Ectodermal cell (in vitro differentiated cells): ENCODE measurements around the gene LRRIQ1.
"Not testable (repeated sequence)": the region's sequence is repeated elsewhere in the genome, so short reads cannot be mapped to it uniquely, and the experiment has no call there.

ENCODE experiments used
- H3K27ac ChIP-seq: 2 replicates; pipeline ENCODE4 v1.7.0; 2013; ENCODE audit warnings: mild to moderate bottlenecking, low read depth, low read length; ENCODE audit not compliant: insufficient read depth, poor library complexity, severe bottlenecking
- H3K27me3 ChIP-seq: 2 replicates; pipeline ENCODE4 v1.7.0; 2013; ENCODE audit warnings: mild to moderate bottlenecking, low read length; ENCODE audit not compliant: insufficient read depth, control insufficient read depth, poor library complexity, severe bottlenecking
- H3K36me3 ChIP-seq: one replicate; pipeline ENCODE4 v1.7.0; 2013; ENCODE audit warnings: low read length; ENCODE audit not compliant: control insufficient read depth, insufficient read depth
- H3K4me1 ChIP-seq: one replicate; pipeline ENCODE4 v1.7.0; 2013; ENCODE audit warnings: low read length; ENCODE audit not compliant: control insufficient read depth, insufficient read depth
- H3K4me3 ChIP-seq: 2 replicates; pipeline ENCODE4 v1.7.0; 2013; ENCODE audit warnings: low read depth, low read length, control low read depth; ENCODE audit not compliant: insufficient read depth
- H3K9me3 ChIP-seq: 2 replicates; pipeline ENCODE4 v1.7.0; 2013; ENCODE audit warnings: mild to moderate bottlenecking, low read length, moderate library complexity; ENCODE audit not compliant: control insufficient read depth
- whole genome bisulfite sequencing, 2 experiments: methylation state at CpG; one replicate each; pipeline ENCODE4 v1.1.7; 2013; ENCODE audit warnings: missing lambda C conversion rate in 2 of 2; 5-methylcytosine and 5-hydroxymethylcytosine counted together

Gene LRRIQ1

GRCh38 chr12:85005047-85005446, 31.1 kb upstream of the LRRIQ1 start:
- H3K9me3 ChIP-seq, H3K4me3 ChIP-seq, H3K4me1 ChIP-seq, H3K27ac ChIP-seq, H3K27me3 ChIP-seq, H3K36me3 ChIP-seq: not testable (repeated sequence)
- 31 to 52% methylated on average over 2 of the region's 2 CpGs for WGBS, 2 experiments

- 90 to 100% methylated on average over 1 of the region's 1 CpG for WGBS, 2 experiments
- Histone ChIP-seq H3K4me3 (no peak overlapping the region), H3K9me3 (no peaks in the 10 kb centered on the region), H3K4me1 (no peaks in the 10 kb centered on the region), H3K27ac (no peak overlapping the region), H3K27me3 (no peaks in the 10 kb centered on the region), H3K36me3 (no peaks in the 10 kb centered on the region)
Observed at GRCh38 chr12:85005615-85006014, 30.5 kb upstream of the LRRIQ1 start.

DNA sequence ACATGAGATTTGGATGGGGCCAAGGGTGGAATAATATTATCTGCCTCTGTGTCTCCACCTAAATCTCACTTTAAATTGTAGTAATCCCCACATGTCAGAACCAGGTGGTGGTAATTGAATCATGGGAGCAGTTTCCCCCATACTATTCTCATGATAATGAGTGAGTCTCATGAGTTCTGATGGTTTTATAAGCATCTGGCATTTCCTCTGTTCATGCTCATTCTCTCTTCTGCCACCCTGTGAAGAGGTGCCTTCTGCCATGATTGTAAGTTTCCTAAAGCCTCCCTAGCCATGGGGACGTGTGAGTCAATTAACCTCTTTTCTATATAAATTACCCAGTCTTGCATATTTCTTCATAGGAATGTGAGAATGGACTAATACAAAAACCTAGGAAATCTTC, 29.9 kb upstream of the LRRIQ1 start:
- H3K9me3 ChIP-seq: no peaks in the 10 kb centered on the region
- WGBS, 2 experiments: 100% methylated on average over 1 of the region's 1 CpG; no CpG with 5 or more reads in 1 of the 2 experiments
- no peaks in the 10 kb centered on the region for H3K36me3 ChIP-seq
- H3K4me1 ChIP-seq: no peaks in the 10 kb centered on the region
- H3K27me3 ChIP-seq: no peaks in the 10 kb centered on the region
- no peak overlapping the region for H3K27ac ChIP-seq
- no peak overlapping the region for H3K4me3 ChIP-seq

GRCh38 chr12:85007836-85008235, 28.3 kb upstream of the LRRIQ1 start:
- Histone ChIP-seq H3K9me3 (no peaks in the 10 kb centered on the region), H3K27me3 (no peaks in the 10 kb centered on the region), H3K4me1 (no peaks in the 10 kb centered on the region), H3K4me3 (no peak overlapping the region), H3K27ac (no peak overlapping the region), H3K36me3 (no peaks in the 10 kb centered on the region)
- WGBS, 2 experiments: 67 to 74% methylated on average over 4 of the region's 4 CpGs

GRCh38 chr12:85016413-85016812, 19.7 kb upstream of the LRRIQ1 start:
- Histone ChIP-seq H3K9me3 (no peaks in the 10 kb centered on the region), H3K27me3 (no peaks in the 10 kb centered on the region), H3K27ac (no peak overlapping the region), H3K4me1 (no peaks in the 10 kb centered on the region), H3K4me3 (no peak overlapping the region), H3K36me3 (no peaks in the 10 kb centered on the region)
- 95 to 100% methylated on average over 1 of the region's 1 CpG for WGBS, 2 experiments

DNA sequence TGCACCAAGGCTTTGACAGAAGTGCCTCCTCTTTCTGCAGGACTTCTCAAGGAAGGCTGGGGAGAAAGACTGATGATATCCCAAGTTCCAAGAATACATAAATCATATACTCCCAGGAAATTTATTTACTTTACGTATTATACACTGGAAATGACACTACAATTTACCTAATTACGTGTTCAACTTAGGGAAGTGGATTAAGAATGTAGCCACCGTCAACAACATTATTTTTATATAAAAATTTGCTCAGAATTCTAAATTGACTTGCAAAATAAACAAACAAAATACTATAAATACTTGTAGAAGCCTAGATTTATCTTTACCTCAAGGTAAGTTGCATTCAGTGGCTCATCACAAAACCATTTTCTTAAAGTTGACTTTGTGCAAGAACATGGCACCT, 19.0 kb upstream of the LRRIQ1 start:
- WGBS, 2 experiments: 86 to 96% methylated on average over 1 to 3 of the region's 3 CpGs
- H3K36me3 ChIP-seq: no peaks in the 10 kb centered on the region
- H3K4me3 ChIP-seq: no peak overlapping the region
- no peaks in the 10 kb centered on the region for H3K27me3 ChIP-seq
- H3K4me1 ChIP-seq: no peaks in the 10 kb centered on the region
- H3K9me3 ChIP-seq: no peaks in the 10 kb centered on the region
- no peak overlapping the region for H3K27ac ChIP-seq

GRCh38 chr12:85017618-85018017, 18.5 kb upstream of the LRRIQ1 start:
- no peaks in the 10 kb centered on the region for H3K9me3 ChIP-seq

GRCh38 chr12:85018098-85018497, 18.1 kb upstream of the LRRIQ1 start:
- no peaks in the 10 kb centered on the region for H3K9me3 ChIP-seq
- H3K27ac ChIP-seq: no peak overlapping the region
- WGBS, 2 experiments: no CpG with 5 or more reads among the region's 2 CpGs
- no peak overlapping the region for H3K4me3 ChIP-seq
- no peaks in the 10 kb centered on the region for H3K27me3 ChIP-seq
- no peaks in the 10 kb centered on the region for H3K36me3 ChIP-seq
- no peaks in the 10 kb centered on the region for H3K4me1 ChIP-seq

More at GRCh38 chr12:85017618-85018017, 18.5 kb upstream of the LRRIQ1 start:
- Histone ChIP-seq H3K36me3 (no peaks in the 10 kb centered on the region), H3K4me1 (no peaks in the 10 kb centered on the region), H3K27me3 (no peaks in the 10 kb centered on the region), H3K27ac (no peak overlapping the region), H3K4me3 (no peak overlapping the region)

- H3K4me3 ChIP-seq: no peak overlapping the region
- no peaks in the 10 kb centered on the region for H3K9me3 ChIP-seq
- no peaks in the 10 kb centered on the region for H3K27me3 ChIP-seq
- no peaks in the 10 kb centered on the region for H3K36me3 ChIP-seq
- H3K27ac ChIP-seq: no peak overlapping the region
- H3K4me1 ChIP-seq: no peaks in the 10 kb centered on the region
Observed at GRCh38 chr12:85029456-85029855, 6.7 kb upstream of the LRRIQ1 start.

GRCh38 chr12:85036733-85037132, 582 bp downstream of the LRRIQ1 start:
- H3K27me3 ChIP-seq: no peaks in the 10 kb centered on the region
- no peaks in the 10 kb centered on the region for H3K4me1 ChIP-seq
- peak overlapping the region; percentile 53 for H3K4me3 ChIP-seq
- no peaks in the 10 kb centered on the region for H3K9me3 ChIP-seq
- no peaks in the 10 kb centered on the region for H3K36me3 ChIP-seq
- WGBS, 2 experiments: 4 to 8% methylated on average over 2 of the region's 3 CpGs
- peak overlapping the region; percentile 70 for H3K27ac ChIP-seq

GRCh38 chr12:85041395-85041794, 5.2 kb downstream of the LRRIQ1 start:
- Histone ChIP-seq H3K27ac (no peak overlapping the region), H3K4me1 (no peaks in the 10 kb centered on the region), H3K27me3 (no peaks in the 10 kb centered on the region), H3K9me3 (no peaks in the 10 kb centered on the region), H3K4me3 (no peak overlapping the region), H3K36me3 (no peaks in the 10 kb centered on the region)
- 67 to 100% methylated on average over 1 of the region's 1 CpG for WGBS, 2 experiments
